Activated T-helper 9 cell treated with anti-CD3 and anti-CD28 coated beads, Interleukin-2, amount 50 U/mL, for 16 hours (primary cell): Measurements from ENCODE around the gene FBXO24.
"Not testable (repeated sequence)": the region's sequence is repeated elsewhere in the genome, so short reads cannot be mapped to it uniquely, and the experiment has no call there.

Source experiments
- DNase-seq: peaks from one replicate; pipeline ENCODE4 v3.0.0-alpha.2; 2020; ENCODE audit warnings: low read depth

Gene FBXO24

DNA sequence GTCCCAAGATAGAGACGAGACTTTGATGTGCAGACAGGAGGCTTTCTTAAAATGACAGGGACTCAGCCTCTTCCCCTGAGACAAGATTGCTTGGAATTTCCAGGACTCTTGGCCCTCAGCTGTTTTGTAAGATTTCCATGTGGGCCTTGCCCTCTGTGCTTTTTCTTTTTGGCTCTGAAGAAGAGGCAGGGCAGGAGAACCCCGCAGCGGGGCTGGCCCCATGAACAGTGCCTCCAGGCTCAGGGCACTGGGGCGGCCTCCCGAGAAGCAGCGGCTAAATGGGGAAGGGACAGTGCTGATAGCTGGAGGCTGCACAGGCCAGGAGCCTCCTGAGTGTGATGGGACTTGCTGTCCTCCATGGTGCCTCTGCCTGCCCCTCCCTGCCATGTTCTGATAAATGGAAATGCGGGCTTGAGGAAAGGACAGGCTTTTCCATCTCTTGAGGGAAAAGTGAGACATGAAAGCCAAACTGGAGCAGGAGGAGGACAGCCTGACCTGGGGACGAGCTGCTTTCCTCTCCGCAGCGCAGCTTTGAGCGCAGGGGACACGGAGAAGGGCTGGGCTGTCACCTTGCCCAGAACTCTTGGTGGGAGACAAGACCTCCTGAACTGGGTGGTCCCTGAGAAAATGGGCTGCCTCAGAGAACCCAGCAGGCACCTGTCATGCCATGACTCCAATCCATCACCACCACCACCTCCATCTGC is 24.5 kb upstream of the FBXO24 start:
- no peak for DNase-seq

DNA sequence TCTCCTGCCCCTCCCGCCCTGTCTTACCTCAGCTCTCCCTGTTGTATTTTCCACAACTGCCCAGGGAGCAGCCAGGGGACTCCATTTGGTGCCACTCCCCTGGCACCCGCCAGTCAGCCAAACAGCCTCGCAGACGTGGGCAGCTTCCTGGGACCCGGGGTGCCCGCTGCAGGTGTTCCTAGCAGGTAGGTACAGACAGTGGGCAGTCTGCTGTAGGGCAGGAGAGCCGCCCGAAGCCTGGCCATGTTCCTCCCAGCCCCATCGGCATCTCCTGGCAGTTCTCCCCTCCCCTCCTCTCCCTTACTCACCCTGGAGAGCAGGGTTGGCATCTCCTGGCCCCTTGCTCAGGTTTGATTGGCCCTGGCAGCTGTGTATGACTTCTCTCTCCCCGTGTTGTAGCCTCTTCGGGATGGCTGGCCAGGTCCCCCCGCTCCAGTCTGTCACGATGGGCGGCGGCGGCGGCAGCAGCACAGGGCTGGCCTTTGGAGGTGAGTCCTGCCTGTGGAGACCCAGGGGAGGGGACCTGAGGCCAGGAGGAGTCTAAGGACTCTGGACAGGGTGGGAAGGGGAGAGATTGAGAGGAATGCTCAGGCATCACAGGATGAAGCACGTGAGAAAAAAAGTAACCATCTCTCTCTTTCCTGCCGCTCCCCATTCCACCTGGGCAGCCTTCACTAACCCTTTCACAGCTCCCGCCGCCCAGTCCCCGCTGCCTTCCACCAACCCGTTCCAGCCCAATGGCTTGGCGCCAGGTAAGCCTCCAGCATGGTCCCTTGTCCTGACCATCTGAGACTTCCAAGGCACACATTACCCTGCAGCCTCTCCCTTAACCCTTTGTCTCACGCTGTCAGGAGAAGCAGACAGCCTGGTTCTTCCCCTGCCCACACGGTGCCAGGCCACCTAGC is 23.7 kb upstream of the FBXO24 start:
- DNase-seq, result no peak

DNA sequence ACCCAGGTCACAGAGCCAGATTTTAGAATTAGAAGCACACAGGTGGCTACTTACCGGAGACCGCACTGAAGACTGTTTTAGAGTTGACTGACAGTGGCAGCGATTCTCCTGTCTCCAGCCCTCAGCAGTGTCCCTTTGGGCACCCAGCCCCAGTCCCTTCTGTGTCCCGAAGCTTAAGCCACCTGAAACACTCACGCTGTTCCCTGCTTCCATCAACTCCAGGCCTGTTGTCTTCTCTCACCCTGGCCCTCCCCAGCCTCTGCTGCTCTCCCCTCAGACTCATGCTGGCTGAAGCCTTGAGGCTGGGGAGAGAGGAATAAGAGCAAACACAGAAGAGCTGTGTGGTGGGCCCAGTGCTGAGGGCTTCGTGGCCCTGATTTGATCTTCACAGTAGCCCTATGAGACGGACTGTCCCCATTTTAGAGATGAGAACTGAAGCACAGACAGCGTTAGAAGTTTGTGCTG is 23.0 kb upstream of the FBXO24 start:
- no peak for DNase-seq

DNA sequence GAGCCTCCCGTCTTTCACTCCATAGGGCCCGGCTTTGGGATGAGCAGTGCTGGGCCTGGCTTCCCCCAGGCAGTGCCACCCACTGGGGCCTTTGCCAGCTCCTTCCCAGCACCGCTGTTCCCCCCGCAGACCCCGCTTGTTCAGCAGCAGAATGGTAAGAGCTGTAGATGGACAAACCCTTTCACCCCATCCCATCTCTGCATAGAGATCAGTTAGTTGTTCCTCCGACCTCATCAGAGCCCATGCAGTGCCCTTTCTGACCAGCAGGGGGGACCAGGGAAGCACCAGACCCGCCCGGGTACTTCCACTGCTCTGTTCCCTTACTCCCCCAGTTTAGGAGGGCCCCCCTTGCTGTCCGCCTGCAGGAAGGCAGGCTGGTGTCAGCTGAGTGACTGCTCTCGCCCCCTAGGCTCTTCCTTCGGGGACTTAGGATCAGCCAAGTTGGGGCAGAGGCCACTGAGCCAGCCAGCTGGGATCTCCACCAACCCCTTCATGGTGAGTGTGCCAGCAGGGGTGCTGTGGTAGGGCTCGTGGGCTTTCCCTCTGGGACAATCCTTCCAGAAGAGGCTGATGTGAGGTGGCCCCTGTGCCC is 22.2 kb upstream of the FBXO24 start:
- DNase-seq, result peak; percentile 70

DNA sequence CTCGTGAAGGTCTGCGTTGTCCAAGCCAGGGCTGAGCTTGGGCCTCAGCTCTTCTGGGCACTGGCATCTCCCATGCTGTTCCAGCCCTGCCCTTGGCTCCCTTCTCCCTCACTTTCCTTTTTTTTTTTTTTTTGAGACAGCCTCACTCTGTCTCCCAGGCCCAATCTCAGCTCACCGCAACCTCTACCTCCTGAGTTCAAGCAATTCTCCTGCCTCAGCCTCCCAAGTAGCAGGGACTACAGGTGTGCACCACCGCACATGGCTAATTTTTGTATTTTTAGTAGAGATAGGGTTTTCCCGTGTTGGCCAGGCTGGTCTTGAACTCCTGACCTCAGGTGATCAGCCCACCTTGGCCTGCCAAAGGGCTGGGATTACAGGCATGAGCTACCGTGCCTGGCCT is 21.7 kb upstream of the FBXO24 start:
- not testable (repeated sequence) for DNase-seq

DNA sequence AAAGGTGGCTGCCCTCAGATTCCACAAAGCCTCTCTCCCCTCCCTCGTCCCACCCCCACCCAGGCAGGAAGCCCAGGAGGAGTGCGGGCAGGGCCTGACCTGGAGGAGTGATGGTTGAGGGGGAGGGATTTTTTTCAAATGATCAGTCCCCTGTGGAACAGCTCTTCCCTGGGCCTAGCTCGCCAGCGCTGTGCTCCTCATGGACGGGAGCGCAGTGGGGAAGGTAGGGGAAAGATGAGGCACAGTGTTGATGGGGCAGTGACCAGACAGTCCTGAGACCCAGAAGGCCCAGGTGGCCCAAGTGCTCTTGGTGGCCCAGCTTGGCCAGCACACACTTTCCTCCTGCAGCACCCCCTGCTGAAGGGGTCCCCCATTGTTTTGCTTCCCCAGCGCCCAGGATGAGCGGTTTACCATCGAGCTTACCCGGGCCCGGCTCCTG is 21.0 kb upstream of the FBXO24 start:
- no peak for DNase-seq

DNA sequence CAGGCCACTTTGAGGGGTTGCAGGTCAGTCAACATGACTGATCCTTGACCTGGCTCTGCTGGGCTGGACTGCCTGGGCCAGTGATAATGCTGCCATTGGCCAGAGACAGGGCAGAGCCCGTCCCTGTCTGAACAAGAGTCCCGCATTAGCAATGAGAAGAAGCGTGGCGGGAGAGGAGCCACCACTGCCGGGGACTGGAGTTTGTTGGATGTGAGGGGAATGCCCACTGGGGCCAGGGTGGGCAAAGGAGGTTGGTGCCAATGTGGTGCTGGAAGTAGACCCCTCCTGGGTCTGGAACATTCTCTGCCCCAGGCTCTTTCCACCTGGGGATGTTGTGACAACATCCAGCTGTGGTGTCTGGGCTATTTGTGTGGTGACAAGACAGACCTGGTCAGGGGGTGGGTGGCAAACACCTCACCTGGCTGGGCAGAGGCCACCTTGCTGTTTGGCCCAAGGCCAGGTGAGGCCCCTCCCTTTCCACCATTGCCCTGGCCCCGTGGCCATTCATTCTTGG is 20.1 kb upstream of the FBXO24 start:
- no peak for DNase-seq

DNA sequence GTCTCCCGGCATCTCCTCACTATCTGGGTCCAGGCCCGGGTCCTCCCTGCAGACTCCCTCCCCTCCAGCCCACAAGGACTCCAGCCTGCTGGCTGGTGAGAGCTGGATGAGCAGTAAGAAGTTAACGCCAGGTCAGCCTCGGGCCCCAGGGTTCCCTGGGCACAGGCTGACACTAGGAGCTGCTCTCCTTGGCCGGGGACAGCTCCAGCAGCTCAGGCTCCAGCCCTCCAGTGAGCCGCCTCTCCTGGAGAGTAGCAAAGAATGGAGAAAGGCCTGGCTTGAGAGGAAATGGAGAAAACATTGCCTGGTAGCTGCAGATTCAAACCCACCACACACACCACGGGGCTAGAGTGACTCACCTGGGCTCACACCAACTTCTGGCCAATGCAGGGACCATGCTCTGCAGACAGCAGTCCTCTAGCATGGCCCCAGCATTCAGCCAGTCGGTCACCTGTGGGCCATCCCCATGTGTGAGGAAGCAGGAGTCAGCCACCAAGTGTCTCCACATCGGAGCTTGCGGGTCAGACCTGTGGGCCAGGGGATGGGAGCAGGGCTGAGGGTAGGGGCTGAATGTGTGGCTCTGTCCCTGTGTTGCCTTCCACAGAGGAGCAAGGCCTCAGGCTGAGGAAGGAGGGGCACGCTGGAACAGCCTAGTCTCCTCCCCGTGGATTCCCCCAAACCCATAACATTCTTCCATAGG is 18.9 kb upstream of the FBXO24 start:
- no peak for DNase-seq

DNA sequence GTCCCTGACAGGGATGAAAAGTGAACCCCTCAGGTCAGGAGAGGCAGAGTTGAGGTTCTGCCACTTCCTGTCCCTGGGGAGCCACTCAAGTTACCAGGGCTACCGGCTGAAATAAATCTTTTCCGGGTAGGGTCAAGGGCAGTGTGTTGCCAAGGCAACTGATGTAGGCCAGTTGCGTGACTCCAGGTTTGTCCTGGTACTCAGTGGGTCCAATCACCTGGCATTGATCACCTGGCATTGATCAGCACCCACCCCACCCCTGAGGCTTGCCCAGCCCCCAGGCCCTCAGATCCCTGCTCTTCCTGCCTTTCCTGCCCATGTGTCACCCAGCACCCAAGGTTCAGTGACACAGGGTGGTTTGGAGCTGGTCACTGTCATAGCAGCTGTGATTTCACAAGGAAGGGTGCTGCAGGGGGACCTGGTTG is 18.4 kb upstream of the FBXO24 start:
- no peak for DNase-seq

DNA sequence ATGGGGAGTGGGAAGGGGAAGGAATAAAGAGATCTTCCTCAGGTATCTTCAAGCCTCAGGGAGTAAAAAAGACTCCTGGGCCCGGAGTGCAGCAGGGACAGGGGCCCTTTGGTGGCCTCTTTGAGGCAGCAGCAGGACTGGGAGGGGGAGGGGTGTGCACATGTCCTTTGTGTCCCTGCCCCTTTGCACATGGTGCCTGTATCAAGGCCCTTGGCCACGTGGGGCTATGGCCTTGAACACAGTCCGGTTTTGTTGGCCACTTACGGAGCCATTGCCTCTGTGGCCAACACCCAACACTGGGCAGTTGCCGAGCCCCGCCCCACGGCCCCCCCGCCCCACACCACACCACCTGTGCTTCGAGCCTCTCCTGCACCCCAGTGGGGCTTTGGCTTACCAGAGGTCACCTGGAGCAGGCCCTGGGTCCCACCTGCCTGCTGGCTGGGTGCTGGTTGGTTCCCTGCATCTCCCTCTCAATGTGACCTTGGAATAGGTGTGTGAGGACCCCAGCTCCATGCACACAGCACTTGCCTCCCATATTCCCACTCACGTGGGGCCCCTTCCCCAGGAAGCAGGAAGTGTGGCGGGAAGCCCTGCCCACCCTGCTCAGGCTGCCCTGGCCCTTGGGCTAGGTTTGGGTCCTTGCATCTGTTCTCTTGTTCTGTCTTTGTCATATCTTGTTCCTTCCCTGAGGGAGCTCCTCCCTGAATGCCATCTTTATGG is 17.8 kb upstream of the FBXO24 start:
- DNase-seq, result no peak

DNA sequence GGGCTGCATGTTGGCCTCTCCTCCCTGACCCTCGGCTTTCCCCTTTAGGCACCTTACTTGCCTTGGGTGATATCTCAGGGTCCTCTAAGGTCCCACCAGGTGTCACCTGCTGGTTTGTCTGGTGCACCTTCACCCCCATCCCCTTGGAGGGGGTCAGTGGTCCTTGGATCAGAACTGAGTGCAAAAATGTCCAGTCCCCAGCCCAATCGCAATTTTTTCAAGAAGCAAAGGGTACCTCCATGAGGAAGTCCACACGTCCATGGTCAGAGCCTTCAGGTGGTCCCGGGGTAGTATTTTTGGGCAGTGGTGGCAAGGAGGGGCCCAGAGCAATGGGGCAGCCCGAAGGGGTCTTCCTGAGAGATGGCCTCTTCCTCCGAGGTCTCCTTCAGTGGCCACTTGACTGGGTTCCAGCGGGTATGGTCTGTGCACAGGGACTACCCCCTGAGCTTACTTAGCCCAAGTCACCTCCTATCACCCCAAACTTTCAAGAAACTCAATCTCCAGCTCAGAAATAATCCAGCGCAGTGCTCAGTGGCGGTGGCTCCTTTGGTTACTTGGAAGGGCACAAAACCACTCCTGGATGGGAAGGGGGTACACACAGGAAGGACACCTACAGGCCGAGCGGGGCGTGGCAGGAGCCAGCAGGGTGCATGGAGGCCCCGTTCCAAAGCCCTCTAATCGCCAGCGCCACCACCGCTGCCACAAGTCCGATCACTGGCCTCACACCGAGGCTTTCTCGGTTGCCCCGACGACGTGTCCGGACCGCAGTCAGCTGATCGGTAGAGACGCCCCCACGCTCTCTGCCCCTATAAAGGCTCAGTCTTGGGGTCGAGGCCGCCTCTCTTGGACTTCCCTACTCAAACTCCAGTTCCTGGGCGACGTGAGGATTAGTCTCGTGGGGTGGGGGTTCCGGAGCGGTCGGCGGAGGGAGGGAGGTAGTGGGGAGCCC is 17.0 kb upstream of the FBXO24 start:
- no peak for DNase-seq

DNA sequence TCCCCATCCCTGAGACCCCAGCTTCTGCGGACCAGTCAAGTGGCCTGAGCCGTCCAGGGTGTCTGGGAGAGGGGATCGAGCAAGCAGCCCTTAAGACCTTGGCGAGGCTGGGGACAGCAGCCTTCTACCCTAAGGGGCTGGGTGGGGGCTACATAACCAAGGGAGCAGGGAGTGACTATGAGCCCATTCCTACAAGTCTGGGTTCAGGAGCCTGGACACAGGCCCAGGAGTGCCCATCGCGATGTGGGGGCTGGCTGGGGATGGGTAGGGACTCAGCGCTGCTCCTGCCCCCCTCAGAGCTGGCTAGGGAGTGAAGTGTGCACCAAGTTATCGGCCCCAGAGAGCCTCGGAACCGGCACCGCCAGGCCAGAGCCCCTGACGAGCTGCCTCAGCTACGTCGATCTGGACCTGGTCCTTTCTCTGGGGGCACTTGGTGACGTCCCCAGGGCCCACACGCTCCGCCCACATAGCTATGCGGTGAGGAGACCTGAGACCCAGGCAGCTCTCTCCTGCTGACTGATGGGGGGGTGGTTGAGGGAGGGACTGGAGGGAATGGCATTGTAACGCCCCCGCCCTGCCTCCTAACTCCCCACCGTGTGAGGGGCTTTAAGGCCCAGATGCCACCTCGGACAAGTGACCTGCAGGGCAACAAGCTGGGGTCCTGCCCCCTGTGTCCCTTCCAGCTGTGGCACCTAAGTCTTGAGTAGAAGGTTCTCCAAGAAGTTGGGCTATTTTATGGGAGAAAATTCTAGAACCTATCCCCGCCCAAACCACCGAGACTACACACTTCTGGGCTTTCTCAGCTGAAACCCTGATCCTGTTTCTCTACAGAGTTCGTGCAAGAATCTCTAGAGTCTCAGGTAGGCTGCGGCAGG is 14.9 kb upstream of the FBXO24 start:
- no peak for DNase-seq

DNA sequence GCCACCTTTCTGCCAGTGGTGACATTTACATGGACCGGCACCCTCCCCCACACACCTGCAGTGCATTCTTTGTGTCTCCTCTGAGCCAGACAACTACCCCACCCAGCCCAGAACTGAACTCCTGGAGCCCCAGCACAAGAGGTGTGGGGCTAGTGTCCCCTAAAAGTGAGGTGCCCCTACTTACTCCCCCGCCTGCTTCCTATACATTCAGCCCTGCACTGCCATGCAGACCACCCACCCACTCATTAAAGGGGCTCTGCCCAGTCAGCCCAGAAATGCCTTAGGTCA is 14.4 kb upstream of the FBXO24 start:
- DNase-seq, result no peak

DNA sequence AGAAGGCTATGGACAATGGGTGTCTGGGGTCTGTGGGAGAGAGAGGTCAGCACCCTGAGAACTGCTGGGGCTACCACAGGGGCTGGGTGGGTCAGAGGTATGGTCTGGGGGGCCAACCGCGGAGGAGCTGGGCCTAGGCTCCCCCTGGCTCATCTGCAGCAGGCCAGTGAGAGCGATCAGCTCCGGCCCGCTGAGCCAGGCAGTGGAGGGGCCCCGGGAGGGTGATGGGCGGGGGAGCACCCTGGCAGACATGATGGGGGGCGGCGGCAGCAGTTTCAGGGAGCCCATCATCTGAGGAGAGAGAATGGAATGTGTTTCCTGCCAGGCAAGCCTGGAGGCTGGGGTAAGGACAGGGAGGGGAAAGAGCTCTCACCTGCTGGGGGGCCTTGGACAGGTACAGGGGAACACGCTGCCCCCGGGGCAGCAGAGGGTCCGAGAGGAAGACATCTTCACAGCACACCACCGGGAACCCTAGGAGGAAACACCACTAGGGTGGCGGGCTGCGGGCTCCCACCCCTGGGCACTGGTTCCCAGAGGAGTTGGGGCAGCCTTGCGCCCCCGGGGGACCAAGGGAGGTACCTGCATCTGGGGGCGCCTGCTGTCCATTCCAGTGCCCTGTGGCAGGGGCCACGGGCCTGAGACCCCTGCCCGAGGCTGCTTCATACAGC is 13.7 kb upstream of the FBXO24 start:
- DNase-seq, result no peak

DNA sequence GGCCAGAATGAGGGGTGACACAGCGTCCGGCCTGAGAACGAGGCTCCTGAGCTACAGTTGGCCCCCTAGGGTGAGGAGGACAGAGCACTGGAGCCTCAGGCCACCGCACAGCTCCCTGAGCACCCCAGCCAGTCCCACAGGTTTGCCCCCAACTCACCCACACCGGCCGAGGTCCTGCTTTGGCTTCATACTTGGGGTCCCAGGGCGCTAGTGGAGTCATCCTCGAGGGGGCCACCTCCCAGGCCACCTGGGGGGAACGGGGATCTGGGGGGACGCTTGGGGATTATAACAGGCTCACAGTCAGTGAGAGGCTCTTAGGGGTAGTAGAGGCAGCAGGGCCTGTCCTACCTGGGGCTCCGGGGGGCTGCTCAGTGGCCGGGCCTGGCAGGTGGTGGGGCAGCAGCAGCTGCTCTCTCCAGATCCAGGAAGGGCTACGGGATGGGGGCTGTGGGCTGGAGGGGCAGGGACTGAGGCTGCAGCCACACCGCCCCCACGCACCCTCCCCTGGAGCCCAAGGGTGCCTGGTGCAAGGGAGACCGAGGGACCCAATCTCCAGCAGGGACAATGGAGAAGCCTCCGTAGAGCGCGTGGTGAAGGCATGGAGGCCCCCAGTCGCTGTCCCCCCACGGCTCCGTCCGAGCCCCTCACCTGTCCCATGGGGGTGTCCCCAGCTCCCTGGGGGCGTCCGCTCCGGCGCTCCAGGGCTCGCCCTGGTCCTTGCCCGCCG is 13.0 kb upstream of the FBXO24 start:
- DNase-seq, result no peak

DNA sequence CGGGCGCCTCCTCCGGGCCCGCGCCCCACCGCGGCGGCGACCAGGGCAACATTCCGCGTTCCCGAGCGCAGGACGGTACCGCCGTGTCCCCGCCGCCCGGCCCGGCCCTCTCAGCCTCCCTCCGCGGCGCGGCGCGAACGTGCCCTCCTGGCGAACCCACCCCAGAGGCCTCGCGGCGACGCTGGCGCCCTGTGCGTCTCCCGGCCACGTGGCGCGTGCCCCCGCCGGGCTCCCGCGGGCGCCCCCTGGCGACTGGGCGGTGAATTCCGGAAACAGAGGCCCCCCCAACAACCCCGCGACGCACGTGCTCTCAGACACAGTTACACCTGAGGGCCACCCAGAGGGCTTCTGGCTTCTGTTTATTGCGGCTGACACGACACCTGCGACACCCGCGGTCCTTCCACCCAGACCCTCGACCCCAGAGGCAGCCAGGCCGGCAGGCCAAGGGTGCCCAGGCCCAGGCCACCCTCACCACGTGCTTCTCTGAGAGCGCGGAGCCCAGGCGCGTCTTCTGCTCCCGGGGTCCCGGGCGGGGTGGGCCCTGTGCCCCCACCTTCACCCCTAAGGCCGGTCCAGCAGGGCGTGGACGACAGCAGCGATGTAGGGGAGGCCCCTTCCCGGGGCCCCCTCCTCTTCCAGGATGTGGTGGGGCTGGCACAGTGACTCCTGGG is 12.3 kb upstream of the FBXO24 start, which contains the start of gene SAP25:
SAP25 (minus strand) TSS at position 210 of the 671 bp plus-strand sequence; CDS start at position 52, 158 bp downstream.
- no peak for DNase-seq
